ENCODE data around the gene ACTL8. TPM values are rescaled to one million over a fixed set of nuclear protein-coding genes. Genes with fewer than 3 reads are reported as not detected.
A peak's percentile ranks its signal among the peaks of the same experiment; 100 is the strongest.

The ACTL8 gene
- polyA plus RNA-seq, 1 donor (not counting 4 experiments of a cell fraction or from before 2014, with no cell fraction given) = not detected

- no peak overlapping the region for H2AFZ ChIP-seq (ENCODE audit: control insufficient read depth, low read length)
Observed at GRCh38 chr1:17874231-17874630, 119.1 kb downstream of the ACTL8 start.

GRCh38 chr1:17874710-17875109 is 119.6 kb downstream of the ACTL8 start:
- no peaks in the 10 kb centered on the region for H3K79me2 ChIP-seq (ENCODE audit: control insufficient read depth, insufficient read depth, low read length)
- FAIRE-seq = peak; percentile 67
- H3K27ac ChIP-seq (ENCODE audit: control insufficient read depth, insufficient read depth, low read length) = peak overlapping the region; percentile 55
- H4K20me1 ChIP-seq (ENCODE audit: control insufficient read depth, extremely low read depth, insufficient read depth, low read length) = no peaks in the 10 kb centered on the region
- no peak for DNase-seq (ENCODE audit: low read depth, low spot score)
- H3K4me3 ChIP-seq (ENCODE audit: control insufficient read depth in 2 of 3, extremely low read depth in 1 of 3, insufficient read depth in 2 of 3, low read depth in 1 of 3, low read length in 3 of 3) = no peak overlapping the region
- peak overlapping the region; percentile 55 for H3K4me2 ChIP-seq (ENCODE audit: control insufficient read depth, extremely low read depth, insufficient read depth, low read depth, low read length)
- H3K9me3 ChIP-seq (ENCODE audit: control insufficient read depth, low read depth, low read length) = no peaks in the 10 kb centered on the region
- H3K36me3 ChIP-seq (ENCODE audit: control insufficient read depth in 2 of 2, extremely low read depth in 1 of 2, insufficient read depth in 2 of 2, low read length in 2 of 2) = no peaks in the 10 kb centered on the region
- peaks cover 33% of the 10 kb centered on the region for H3K4me1 ChIP-seq (ENCODE audit: control insufficient read depth, extremely low read depth, insufficient read depth, low read length)
- peak overlapping the region; percentile 26 for H3K9ac ChIP-seq (ENCODE audit: control insufficient read depth, extremely low read depth, insufficient read depth, low read length)
- no peak for TF ChIP-seq EZH2 (IDR thresholded peaks at IDR 0.05; ENCODE audit: low read length)
- TF ChIP-seq, protein P1, sequence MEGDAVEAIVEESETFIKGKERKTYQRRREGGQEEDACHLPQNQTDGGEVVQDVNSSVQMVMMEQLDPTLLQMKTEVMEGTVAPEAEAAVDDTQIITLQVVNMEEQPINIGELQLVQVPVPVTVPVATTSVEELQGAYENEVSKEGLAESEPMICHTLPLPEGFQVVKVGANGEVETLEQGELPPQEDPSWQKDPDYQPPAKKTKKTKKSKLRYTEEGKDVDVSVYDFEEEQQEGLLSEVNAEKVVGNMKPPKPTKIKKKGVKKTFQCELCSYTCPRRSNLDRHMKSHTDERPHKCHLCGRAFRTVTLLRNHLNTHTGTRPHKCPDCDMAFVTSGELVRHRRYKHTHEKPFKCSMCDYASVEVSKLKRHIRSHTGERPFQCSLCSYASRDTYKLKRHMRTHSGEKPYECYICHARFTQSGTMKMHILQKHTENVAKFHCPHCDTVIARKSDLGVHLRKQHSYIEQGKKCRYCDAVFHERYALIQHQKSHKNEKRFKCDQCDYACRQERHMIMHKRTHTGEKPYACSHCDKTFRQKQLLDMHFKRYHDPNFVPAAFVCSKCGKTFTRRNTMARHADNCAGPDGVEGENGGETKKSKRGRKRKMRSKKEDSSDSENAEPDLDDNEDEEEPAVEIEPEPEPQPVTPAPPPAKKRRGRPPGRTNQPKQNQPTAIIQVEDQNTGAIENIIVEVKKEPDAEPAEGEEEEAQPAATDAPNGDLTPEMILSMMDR (optimal IDR thresholded peaks at IDR 0.05 in 1 of 3, IDR thresholded peaks at IDR 0.05 in 1 of 3, conservative IDR thresholded peaks at IDR 0.05 in 1 of 3; ENCODE audit: extremely low read depth in 1 of 3, insufficient read depth in 2 of 3, low read length in 3 of 3) = no peak
- no peaks in the 10 kb centered on the region for H3K27me3 ChIP-seq (ENCODE audit: control insufficient read depth, extremely low read depth, insufficient read depth, low read length)
- H3K9me1 ChIP-seq (ENCODE audit: control insufficient read depth, extremely low read depth, insufficient read depth, low read length) = no peaks in the 10 kb centered on the region
- dilution Hi-C loops (cut with MboI; ENCODE audit: extremely low pct_ligation_motif_present, low sequenced_read_pairs) = no loop called here
- H2AFZ ChIP-seq (ENCODE audit: control insufficient read depth, low read length) = peak overlapping the region; percentile 55

More at GRCh38 chr1:17874231-17874630, 119.1 kb downstream of the ACTL8 start:
- FAIRE-seq (peak; percentile 99), DNase-seq (ENCODE audit: low read depth, low spot score) (peak; percentile 89)
- dilution Hi-C loops (cut with MboI; ENCODE audit: extremely low pct_ligation_motif_present, low sequenced_read_pairs) = no loop called here
- Histone ChIP-seq H3K27me3 (ENCODE audit: control insufficient read depth, extremely low read depth, insufficient read depth, low read length) (no peaks in the 10 kb centered on the region), H3K9ac (ENCODE audit: control insufficient read depth, extremely low read depth, insufficient read depth, low read length) (no peak overlapping the region), H3K79me2 (ENCODE audit: control insufficient read depth, insufficient read depth, low read length) (no peaks in the 10 kb centered on the region), H3K27ac (ENCODE audit: control insufficient read depth, insufficient read depth, low read length) (peak overlapping the region; percentile 39), H3K4me3 (ENCODE audit: control insufficient read depth in 2 of 3, extremely low read depth in 1 of 3, insufficient read depth in 2 of 3, low read depth in 1 of 3, low read length in 3 of 3) (no peak overlapping the region), H4K20me1 (ENCODE audit: control insufficient read depth, extremely low read depth, insufficient read depth, low read length) (no peaks in the 10 kb centered on the region), H3K4me2 (ENCODE audit: control insufficient read depth, extremely low read depth, insufficient read depth, low read depth, low read length) (peak overlapping the region; percentile 55), H3K4me1 (ENCODE audit: control insufficient read depth, extremely low read depth, insufficient read depth, low read length) (peaks cover 33% of the 10 kb centered on the region), H3K36me3 (ENCODE audit: control insufficient read depth in 2 of 2, extremely low read depth in 1 of 2, insufficient read depth in 2 of 2, low read length in 2 of 2) (no peaks in the 10 kb centered on the region), H3K9me1 (ENCODE audit: control insufficient read depth, extremely low read depth, insufficient read depth, low read length) (no peaks in the 10 kb centered on the region), H3K9me3 (ENCODE audit: control insufficient read depth, low read depth, low read length) (no peaks in the 10 kb centered on the region)
- TF ChIP-seq, protein P1 (optimal IDR thresholded peaks at IDR 0.05 in 1 of 3, IDR thresholded peaks at IDR 0.05 in 1 of 3, conservative IDR thresholded peaks at IDR 0.05 in 1 of 3; ENCODE audit: extremely low read depth in 1 of 3, insufficient read depth in 2 of 3, low read length in 3 of 3) = no peak
- TF ChIP-seq EZH2 (IDR thresholded peaks at IDR 0.05; ENCODE audit: low read length) = no peak

Data from keratinocyte (primary cell).